Fibroblast of pulmonary artery (primary cell): ENCODE results near the gene NRP1.

Experiments used
- DNase-seq: peaks from one replicate; pipeline ENCODE4 v3.0.0-alpha.2; 2010; ENCODE audit warnings: low read depth
- H3K4me3 ChIP-seq: replicated peaks from 2 replicates; pipeline ENCODE4 v1.5.1; 2011; ENCODE audit warnings: low read depth, mild to moderate bottlenecking, control low read depth, low read length, moderate library complexity
- CTCF ChIP-seq: IDR thresholded peaks from 2 replicates; pipeline ENCODE4 v1.5.1; 2011; ENCODE audit warnings: mild to moderate bottlenecking, control low read depth, low read length, inconsistent platforms; ENCODE audit errors: missing control alignments

NRP1 gene

GRCh38 chr10:33350041-33350440, 15.6 kb upstream of the NRP1 start:
- no peak for TF ChIP-seq CTCF
- DNase-seq = no peak
- no peak overlapping the region for H3K4me3 ChIP-seq

GRCh38 chr10:33349268-33349667, 14.8 kb upstream of the NRP1 start:
- no peak for TF ChIP-seq CTCF
- DNase-seq = no peak

GRCh38 chr10:33347211-33347610, 12.7 kb upstream of the NRP1 start:
- H3K4me3 ChIP-seq = no peak overlapping the region
- peak; percentile 38 for DNase-seq
- no peak for TF ChIP-seq CTCF

More at GRCh38 chr10:33349268-33349667, 14.8 kb upstream of the NRP1 start:
- H3K4me3 ChIP-seq = no peak overlapping the region

GRCh38 chr10:33345236-33345635, 10.8 kb upstream of the NRP1 start:
- no peak for DNase-seq
- no peak overlapping the region for H3K4me3 ChIP-seq
- TF ChIP-seq CTCF = no peak

GRCh38 chr10:33344676-33345075, 10.2 kb upstream of the NRP1 start:
- H3K4me3 ChIP-seq = no peak overlapping the region
- no peak for TF ChIP-seq CTCF
- DNase-seq = no peak

- DNase-seq = peak; percentile 26
- TF ChIP-seq CTCF = no peak
- H3K4me3 ChIP-seq = peak overlapping the region; percentile 8
Measured at GRCh38 chr10:33341637-33342036, 7.2 kb upstream of the NRP1 start.

GRCh38 chr10:33337326-33337957, 3.0 kb upstream of the NRP1 start:
- DNase-seq = peak; percentile 85
- peak; percentile 25 for TF ChIP-seq CTCF
- H3K4me3 ChIP-seq = peak overlapping the region; percentile 89
